ELR (cell line): ENCODE data around the gene MED26.

Source experiments
- DNase-seq: peaks from one replicate; pipeline ENCODE4 v3.0.0-alpha.2; 2015; ENCODE audit warnings: low read depth

The MED26 gene

GRCh38 chr19:16612636-16613035, 15.4 kb downstream of the MED26 start:
- no peak for DNase-seq

GRCh38 chr19:16611121-16611520, 16.9 kb downstream of the MED26 start:
- no peak for DNase-seq

DNA sequence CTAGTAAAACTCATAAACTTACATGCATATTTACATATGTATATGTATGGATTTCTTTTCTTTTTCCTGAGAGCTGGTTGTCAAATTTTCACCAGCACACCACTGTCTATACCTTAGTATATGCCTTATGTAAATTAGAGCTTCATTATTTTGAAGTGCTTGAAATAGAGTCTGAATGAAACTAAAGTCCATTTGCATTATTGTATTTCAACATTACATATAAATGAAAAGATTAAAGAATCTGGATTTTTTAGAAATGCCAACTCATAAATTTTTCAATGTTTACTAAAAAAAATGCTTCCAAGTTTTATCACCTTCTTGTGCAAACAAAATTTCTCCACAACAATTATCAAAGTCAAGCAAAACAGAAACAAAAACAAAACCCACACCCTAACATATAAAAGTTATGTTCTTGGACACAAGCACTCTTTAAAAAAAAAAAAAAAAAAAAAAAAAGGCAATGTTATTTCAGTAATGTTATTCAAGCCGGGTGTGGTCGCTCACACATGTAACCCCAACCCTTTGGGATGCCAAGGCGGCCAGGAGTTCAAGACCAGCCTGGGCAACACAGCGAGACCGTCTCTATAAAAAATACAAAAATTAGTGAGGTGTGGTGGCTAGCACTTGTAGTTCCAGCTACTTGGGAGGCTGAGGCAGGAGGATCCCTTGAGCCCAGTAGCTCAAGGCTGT, 18.3 kb downstream of the MED26 start:
- no peak for DNase-seq

DNA sequence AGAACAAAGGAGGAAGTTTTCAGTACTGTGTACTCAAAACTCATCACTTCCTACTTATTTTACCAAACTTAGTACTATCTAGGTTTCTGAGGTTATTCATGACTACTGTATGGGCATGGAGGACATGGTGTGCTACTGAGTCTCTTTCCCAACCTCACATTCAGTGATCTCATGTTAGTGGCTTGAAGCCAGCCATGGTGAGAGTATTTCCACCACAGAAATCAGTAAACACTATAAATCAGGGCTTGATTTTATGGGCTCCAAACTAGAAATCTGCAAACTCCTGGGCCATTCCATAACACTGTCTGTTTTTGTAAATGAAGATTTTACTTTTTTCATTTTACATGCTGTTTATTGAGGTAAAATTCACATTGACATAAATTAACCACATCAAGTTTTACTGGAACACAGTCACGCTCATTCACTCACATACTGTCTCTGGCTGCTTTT, 19.7 kb downstream of the MED26 start:
- DNase-seq, result peak; percentile 66

DNA sequence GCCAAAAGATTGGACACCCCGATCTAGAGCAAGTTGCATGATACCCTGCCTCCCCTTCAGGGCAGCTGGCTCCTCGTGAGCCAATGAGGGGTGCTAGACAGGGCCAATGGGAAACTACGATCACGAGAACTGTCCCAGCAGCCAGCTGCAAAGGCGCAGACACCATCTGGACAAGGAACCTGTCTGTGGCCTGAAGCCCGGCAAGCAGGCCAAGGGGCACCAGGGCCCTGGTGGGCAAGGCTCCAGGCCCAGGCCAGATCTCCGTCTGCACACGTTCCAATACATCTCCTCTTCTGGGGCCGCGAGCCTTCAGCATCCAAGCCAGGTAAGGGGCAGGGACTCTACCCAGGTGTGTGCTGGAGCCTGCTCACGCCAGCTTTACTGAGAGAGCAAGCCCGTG, 20.2 kb downstream of the MED26 start:
- no peak for DNase-seq

- DNase-seq, result no peak
Measured at GRCh38 chr19:16605553-16605994, 22.4 kb downstream of the MED26 start.

DNA sequence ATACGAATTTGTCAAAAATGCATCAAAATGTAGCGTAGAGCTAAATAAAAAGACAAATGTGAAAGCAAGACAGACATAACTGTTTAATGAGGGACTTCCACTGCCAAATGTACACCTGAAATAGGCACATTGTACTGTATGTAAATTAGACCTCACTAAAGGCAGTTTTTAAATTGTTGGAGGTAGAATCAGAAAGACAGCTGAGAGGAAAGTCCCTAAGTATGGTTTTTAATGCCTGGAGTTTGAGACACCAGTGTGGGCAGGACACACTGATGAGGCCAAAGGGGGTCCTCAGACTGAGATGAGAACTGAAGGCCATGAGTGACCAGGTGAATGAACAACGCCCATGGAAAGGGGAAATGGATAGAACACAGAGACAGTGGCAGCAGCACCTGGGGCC, 22.9 kb downstream of the MED26 start:
- no peak for DNase-seq

- DNase-seq, result no peak
Measured at GRCh38 chr19:16604615-16605014, 23.4 kb downstream of the MED26 start.

GRCh38 chr19:16603090-16603489, 24.9 kb downstream of the MED26 start:
- no peak for DNase-seq

DNA sequence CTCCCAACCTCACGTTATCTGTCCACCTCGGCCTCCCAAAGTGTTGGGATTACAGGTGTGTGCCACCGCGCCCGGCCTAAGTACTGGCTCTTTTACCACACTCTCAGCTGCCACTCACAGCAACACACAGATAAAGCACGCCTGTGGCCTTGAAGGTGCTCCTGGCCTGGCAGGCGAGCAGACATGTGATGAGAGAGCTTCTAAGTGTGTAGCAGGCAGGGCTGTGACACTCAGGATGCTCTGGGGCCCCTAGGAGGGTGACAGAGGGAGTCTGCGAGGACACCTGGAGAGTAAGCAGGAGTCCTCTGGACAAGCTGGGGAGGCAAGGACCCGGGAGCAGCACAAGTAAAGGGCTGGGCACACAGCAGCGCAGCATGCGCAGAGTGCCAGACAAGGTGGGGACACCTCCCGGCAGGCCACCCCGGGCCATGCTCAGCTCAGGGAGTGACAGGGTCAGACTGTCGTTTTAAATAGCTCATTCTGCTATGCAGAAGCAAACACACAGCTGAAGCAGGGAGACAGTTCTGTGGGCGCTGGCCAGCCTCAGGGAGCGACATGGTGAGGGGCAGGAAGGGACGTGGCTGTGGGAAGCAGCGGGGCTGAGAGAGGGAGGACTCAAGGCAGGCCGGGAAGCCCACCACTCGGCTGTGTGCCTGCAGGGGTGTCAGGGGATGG, 26.5 kb downstream of the MED26 start:
- DNase-seq, result no peak

DNA sequence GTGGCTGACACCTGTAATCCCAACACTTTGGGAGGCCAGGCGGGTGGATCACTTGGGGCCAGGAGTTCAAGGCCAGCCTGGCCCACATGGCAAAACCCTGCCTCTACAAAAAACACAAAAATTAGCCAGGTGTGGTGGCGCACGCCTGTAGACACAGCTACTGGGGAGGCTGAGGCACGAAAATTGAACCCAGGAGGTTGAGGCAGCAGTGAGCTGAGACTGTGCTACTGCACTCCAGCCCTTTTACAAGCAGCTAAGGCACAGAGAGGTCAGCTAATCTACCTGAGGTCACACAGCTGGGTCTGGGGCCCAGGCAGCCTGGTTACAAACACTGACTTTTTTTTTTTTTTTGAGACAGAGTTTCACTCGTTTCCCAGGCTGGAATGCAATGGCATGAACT, 27.2 kb downstream of the MED26 start:
- DNase-seq, result no peak

DNA sequence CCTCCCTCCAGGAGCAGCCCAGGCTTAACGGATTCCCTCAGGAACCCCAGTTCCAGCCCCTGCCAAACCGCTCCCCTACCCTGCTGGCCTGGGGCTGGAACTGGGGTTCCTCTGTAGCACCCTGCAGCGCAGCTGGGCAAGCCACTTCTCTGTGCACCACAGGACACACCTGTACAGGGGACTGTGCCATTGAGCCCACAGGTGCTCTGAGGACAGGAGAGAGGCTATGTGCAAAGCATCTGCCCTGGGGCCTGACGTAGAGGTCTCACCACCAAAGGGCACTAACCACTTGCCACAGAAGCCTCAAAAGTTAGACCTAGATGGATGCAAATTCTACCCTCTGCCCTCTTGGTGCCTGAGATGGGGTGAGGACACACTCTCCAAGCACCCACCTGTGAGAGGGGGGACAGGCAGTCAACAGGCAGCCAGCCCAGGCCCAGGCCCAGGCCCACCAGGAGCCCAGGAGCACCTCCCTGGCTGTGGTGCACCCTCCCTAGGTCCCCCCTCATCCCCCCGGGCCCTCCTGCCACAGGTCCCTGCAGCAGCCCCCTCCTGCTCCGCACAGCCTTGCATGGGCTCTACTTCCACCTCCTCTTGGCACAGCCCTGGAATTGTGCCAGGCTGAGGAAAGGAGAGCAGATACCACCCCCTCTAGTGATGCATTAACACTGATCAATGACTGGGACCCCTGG, 28.2 kb downstream of the MED26 start:
- no peak for DNase-seq

GRCh38 chr19:16598848-16599247, 29.2 kb downstream of the MED26 start:
- no peak for DNase-seq

- DNase-seq, result no peak
Measured at GRCh38 chr19:16596399-16596798, 31.6 kb downstream of the MED26 start.

GRCh38 chr19:16595097-16595496, 32.9 kb downstream of the MED26 start:
- DNase-seq, result no peak

GRCh38 chr19:16594681-16595091, 33.3 kb downstream of the MED26 start:
- no peak for DNase-seq

DNA sequence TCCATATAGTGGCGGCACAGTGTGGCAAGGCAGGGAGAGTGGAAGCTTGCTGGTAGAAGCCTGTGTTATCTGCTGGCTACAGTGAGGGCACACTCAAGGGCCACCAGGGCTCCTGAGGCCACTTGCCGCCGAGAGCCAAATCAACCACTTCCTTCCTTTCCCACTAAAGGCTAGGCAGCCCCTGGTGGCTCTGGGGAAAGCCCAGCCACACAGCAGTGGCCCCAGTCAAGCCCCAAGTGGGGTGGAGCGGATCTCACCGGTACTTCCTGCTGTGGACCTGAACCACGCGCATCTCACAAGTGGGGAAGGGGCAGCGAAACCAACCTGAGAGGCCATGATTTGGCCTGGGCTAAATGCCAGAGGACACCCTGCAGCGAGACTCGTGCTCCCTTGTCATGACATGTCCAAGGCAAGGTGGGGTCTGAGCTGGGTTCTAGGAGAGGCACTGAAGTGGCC, 33.8 kb downstream of the MED26 start:
- DNase-seq, result no peak

DNA sequence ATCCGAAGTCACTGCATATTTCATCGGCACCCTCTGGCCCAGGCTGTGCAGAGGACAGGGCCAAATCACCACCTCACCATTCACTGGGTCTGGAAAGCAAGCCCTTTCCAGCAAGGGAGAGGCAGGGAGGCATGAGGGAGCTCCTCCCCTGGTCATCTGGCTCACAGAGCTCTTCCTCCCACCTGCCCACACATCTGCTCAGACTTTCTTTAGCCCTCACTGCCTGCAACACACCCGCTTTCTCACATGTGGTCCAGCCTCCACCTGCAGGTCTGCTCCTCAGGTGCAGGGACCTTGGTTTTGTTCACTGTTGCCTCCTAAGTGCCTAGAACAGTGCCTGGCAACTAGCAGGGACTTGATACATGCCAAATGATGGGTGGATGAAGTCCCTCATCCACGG, 34.8 kb downstream of the MED26 start:
- no peak for DNase-seq

- DNase-seq, result peak; percentile 50
Measured at GRCh38 chr19:16591803-16592556, 36.0 kb downstream of the MED26 start.

DNA sequence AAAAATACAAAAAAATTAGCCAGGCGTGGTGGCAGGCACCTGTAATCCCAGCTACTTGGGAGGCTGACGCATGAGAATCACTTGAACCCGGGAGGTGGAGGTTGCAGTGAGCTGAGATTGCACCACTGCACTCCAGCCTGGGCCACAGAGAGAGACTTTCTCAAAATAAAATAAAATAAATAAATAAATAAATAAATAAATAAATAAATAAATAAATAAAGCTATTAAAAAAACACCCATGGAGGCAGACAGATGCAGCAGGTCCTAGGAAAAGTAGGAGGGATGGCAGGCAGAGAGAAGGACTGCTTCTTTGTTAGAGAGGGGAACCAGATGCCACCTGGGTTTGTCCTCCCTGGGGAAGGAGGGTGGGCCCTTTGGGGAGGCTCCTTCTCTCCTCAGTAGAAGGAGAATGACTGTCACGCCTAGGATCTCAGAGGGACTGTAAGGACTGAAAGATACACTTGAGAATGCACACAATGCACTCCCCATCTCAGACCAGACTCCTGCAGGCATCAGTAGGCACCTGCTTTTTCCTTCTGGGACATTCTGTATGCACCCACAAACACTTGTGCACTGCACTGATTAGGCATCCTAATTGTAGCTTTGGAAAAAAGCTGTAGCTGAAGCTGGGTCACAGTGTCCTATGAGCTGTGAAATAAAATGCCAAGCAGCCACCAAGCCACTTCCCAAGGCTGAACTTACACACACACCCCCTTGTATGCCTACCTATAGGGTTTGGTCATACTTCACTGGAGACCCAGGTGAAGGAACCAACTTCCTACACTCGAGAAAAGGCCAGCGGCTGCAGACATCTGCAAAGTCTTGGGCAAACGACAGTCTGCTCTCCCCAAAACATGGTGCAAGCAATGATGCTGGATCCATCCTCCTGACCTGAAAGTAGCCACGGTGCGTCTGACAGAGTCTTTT, 36.9 kb downstream of the MED26 start:
- DNase-seq, result no peak

DNA sequence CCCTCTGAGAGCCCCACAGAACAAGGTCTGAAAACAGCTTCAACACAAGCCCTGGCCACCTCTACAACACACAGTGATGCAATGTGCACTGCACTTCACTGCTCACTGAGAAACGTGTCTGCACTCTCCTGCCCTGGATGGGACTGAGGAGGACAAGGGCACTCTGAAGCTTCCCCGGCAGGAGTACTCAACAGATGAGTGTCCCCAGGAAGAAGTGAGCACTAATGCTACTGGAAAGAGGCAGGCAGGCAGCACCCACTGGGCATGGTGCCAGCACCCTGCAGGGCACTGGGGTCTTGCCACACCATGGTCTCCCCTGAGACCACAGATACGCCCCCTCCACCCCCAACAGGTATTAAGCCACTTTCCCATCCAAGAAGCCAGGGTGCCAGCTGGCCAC, 38.1 kb downstream of the MED26 start:
- no peak for DNase-seq
